LNCAP (cell line): ENCODE data around the gene TECTA.

Experiments
- TF ChIP-seq, protein P1 (sequence below): fragments of 450-650 bp; IDR thresholded peaks from 2 replicates; pipeline ENCODE4 v1.5.1; 2017; ENCODE audit warnings: mild to moderate bottlenecking

TECTA gene

DNA sequence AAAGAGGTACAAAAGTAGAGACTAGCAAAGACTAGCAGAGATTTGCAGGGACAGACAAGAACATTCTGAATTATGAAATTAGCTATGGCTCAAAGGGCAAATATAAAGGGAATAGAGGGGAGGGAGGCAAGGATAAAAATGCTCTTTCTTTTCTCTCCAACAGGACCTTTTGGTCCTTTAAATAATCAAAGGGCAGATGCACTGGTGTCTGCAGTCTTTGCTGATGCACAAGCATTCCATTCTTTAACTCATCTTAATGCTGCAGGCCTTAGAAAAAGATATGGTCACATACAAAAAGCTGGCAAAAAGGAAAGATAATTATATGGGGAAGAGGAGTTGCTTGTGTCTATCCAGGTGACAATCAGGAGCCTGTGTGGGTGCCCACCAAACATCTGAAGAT is 137.9 kb downstream of the TECTA start:
- TF ChIP-seq, protein P1, sequence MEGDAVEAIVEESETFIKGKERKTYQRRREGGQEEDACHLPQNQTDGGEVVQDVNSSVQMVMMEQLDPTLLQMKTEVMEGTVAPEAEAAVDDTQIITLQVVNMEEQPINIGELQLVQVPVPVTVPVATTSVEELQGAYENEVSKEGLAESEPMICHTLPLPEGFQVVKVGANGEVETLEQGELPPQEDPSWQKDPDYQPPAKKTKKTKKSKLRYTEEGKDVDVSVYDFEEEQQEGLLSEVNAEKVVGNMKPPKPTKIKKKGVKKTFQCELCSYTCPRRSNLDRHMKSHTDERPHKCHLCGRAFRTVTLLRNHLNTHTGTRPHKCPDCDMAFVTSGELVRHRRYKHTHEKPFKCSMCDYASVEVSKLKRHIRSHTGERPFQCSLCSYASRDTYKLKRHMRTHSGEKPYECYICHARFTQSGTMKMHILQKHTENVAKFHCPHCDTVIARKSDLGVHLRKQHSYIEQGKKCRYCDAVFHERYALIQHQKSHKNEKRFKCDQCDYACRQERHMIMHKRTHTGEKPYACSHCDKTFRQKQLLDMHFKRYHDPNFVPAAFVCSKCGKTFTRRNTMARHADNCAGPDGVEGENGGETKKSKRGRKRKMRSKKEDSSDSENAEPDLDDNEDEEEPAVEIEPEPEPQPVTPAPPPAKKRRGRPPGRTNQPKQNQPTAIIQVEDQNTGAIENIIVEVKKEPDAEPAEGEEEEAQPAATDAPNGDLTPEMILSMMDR, result no peak

- TF ChIP-seq, protein P1, result no peak
Measured at GRCh38 chr11:121240650-121241303, 139.7 kb downstream of the TECTA start.
